OCI-M1 (cell line): Measurements from ENCODE around the gene GJD3.
A peak's percentile ranks its signal among the peaks of the same experiment; 100 is the strongest.

Experiments
- DNase-seq: peaks from one replicate; lab custom pipeline; 2025; lab: John Stamatoyannopoulos, UW

Gene GJD3

DNA sequence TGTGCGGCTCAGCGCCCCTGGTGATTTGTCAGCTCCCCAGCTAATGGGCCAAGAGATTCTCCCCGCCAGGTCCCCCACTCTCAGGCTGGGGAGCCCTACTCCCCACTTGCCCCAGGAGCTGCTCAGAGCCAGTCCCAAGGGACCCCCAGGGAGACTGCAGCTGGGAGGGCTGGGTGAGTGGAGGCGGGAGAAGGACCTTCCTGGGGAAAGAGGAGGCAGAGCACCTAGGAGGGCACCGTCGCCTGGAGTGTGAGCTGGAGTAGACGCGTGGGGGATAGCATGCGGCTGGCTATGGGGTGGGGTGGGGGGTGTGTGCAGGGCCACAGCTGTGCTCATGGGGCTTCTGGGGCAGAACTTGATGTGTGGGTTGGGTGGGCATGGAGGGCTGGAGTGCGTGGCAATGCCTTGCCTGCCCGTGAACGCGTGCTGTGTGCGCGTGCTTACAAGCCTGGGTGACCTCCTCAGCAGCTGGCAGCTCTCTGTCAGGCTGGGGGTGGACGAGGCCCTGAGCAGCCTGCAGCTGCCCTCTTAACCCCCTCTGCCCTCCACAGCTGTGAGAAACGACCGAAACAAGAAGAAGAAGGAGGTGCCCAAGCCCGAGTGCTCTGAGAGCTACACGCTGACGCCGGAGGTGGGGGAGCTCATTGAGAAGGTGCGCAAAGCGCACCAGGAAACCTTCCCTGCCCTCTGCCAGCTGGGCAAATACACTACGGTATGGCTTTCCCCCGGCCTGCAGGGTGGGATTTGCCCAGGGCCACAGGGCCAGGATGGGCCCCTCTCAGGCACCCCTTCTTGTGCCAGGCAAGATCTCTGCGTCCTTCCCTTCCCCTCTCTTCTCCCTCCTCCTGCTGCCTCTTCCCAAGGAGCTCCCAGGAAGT is 12.9 kb downstream of the GJD3 start:
- no peak for DNase-seq

DNA sequence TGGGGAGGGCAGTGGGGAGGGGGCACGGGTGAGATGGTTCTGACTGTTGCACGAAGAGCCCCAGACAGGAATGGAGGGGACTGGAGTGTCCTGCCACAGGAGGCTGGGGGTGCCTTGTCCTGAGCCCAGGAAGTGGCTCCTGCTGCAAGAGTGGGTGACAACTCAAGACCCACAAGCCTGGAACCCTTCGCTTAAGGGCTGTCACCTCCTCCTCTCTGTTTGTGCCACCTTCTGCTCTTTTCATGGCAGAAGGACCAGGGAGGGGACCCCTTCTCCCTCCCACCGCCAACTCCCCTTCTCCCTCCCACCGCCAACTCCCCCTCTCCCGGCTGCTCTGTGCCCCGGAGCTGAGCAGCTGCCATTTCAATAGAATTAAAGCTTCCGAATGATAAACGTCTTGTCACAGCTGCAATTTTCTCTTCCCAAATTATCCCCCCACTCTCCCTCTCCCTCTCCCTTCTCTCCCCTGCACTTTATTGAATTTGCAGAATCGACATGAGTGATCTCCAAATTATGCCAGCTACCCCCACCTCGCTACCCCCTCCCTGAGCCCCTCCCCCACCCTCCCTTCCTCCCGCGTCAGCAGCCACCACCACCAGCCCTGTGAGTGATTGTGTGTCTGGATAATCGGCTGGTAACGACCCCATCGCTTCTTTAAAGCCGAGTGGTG is 13.7 kb downstream of the GJD3 start:
- no peak for DNase-seq

DNA sequence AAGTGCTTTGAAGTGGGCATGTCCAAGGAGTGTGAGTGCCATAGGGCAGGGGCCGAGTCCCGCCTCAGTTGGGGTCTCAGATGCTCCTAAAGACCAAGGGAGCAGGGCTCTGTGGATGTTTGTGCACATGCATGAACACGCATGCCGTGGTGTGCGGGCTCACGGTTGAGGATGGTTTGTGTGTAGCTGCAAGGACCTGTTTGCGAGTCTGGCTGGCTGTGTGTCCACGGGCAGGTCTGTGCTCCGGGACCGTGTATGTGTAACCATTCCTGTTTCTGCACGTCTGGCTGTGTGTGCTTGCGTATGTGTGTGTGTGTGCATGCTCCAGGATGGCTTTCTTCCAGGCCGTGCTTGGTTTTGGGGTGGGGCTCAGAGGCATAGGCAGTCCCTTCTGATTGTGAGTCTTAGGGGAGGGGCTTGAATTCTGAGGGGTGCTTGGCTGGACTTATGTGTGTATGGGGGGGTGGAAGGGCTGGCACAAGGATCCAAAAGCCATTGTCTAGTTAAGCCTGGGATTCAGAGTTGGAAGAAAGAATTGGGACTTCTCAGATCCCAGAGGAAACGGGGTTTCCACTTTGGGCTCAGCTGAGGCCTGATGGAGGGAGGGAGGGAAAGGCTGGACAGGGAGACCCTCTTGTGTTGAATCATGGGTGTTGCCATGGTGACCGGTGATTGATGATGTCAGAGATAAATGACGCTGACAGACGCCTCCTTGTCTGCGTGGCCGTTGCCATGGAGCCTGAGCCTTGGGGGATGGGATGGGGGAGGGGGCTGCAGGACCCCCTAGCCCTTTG is 14.4 kb downstream of the GJD3 start:
- no peak for DNase-seq

DNA sequence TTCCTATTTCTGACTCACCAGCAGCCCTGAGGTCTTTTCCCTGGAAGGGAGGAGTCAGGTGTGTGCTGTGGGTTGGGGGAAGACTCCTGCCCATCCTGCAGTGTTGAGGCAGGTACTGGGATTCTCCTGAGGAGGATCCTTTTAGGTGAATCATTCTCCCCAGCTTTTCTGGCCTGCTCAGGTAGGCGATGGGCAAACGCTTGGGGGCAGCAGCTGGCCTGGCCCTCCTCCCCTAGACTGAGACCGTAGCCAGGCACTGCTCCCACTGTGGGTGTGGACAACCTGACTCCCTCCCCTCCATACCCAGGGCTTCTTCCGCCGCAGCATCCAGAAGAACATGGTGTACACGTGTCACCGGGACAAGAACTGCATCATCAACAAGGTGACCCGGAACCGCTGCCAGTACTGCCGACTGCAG is 15.1 kb downstream of the GJD3 start:
- no peak for DNase-seq

DNA sequence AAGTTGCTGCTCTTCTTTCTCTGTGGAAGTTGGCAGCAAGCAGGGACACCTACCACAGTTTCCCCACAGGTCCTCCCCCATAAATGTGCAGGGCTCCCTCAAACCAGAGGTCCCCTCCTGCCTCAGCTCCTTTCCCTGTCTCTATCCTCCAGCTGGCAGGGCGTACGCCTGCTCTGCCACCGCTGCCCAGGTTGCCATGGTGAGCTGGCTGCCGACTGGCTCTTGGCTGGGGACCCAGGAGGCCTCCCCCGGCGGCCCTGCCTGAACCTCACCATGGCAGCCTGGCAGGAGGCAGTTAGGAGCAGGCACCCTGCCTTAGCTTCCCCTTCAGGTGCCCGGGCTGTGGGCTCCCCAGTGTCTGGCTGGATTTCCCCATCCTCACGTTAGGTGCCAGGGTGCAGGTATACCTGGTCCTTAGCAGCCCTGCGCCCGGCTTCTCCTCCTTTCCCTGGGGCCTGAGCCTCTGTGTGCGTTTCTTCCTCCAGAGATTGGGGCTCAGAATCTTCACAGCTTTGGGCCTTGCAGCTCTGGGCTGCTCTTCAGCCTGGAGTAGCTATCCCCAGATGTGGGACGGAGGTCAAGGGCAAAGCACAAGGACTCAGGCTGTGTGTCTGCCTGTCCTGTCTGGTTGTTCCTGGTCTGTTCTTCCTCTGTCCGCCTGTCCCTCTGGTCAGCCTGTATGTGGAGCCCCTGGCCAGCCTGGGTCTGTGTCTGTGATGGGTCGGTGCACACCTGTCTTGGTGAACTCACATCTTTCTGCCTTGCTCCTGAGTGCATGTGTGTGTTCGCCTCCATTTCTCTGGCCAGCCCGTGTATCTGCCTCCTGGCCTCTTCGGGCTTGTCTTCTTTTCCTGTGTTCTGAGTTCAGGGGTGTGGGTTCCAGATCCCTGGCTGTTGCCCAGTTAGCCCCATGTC is 15.7 kb downstream of the GJD3 start:
- DNase-seq = no peak

DNA sequence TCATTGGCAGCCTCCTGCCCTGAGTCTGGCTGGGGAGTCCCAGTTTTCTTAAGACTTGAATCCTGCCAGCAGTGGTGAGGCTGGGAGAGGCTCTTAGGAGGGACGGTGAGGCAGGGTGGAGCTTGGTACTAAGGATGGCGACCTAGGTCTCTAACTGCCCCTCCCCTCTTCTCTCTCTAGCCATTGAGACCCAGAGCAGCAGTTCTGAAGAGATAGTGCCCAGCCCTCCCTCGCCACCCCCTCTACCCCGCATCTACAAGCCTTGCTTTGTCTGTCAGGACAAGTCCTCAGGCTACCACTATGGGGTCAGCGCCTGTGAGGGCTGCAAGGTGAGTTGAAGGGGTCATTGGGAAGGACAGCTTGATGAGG is 16.4 kb downstream of the GJD3 start:
- no peak for DNase-seq

DNA sequence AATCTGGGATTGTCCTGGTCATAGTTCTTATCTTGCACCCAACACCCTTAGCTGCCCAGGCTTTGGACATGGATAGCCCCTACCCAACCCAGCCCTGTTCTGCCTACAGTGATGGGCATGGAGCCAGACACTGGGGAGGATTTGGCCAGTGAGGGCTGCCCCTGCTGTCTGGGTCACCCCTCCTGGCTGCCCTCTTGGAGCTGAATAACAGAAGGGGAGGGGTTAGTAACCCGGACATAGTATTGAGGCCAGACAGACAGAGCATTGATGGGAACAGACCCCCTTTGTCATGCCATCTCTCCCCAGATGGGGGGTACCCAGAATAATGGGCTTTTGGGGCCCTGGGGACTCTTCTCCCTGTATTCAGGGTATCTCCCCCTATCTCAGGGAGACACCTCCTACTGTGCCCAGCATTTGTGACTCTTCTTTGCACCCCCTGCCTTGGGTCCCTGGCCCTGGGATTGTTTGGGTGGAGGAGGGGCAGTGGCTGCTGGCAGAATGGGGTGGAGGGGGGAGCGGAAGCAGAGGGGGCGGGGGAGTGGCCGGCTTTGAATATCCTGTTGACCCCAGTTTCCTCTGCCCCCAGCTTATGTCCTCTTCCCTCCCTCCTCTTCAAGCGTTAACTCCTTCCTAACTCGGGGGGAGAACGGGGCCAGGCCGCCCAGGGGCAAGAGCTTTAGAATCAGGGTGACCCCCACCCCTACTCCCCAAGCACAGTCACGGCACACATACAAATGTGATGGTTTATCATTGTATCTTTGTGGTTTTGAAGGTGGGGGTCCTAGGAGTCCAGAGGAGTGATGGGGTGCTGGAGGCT is 17.0 kb downstream of the GJD3 start:
- no peak for DNase-seq

DNA sequence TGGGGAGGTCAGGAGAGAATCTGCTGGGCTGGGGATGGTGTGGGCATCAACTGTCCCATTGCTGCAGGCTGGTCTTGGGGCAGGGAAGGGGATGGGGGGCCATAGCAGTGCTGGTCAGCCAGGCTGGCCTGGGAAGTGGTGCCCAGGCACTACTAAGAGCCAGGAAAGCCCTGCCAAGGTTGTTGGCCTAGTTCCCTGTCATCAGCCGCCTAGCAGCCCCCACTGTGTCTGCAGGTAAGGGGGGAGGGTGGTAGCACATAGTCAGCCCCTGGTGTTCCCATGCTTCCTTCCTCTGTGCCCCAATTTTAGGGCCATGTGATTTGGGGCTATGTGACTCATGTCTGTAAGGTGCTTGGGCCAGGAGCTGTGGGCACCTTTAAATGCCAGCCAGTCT is 17.8 kb downstream of the GJD3 start:
- no peak for DNase-seq

DNA sequence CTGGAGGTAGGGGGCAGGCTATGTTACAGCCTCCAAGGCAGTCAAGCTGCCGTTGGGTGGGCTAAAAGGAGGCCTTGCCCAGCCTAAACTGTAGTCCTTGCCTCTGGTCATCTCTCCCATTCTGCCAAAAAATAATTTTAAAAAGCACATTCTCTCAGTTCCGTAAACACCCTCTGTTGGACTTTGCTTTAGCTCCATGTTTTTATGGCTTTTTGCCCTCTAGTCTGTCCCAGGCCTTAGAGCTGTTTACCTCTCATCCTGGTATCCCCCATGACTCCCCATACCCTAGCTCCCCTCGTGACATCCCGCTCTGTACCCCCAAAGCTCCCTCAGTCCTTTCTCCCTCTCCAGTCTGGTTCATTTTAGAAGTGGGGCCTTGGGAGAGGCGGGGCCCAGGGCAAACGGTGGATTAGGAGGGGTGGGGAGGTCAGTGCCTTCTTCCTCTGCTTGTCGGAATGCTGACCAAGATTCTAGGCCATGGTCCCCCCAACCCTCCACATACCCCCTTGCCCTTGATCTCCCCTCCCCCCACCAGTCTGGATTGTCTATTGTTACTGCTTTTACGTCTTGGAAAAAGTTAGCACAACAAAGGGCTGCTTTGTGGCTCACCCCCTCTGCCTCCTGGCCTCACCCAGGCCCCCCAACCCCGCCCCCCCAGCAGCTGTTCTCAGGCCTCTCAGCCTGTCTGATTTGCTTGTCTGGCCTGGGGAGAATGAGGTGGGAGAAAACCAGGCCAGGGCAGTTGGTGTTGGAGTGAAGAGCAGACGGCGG is 18.4 kb downstream of the GJD3 start:
- no peak for DNase-seq

DNA sequence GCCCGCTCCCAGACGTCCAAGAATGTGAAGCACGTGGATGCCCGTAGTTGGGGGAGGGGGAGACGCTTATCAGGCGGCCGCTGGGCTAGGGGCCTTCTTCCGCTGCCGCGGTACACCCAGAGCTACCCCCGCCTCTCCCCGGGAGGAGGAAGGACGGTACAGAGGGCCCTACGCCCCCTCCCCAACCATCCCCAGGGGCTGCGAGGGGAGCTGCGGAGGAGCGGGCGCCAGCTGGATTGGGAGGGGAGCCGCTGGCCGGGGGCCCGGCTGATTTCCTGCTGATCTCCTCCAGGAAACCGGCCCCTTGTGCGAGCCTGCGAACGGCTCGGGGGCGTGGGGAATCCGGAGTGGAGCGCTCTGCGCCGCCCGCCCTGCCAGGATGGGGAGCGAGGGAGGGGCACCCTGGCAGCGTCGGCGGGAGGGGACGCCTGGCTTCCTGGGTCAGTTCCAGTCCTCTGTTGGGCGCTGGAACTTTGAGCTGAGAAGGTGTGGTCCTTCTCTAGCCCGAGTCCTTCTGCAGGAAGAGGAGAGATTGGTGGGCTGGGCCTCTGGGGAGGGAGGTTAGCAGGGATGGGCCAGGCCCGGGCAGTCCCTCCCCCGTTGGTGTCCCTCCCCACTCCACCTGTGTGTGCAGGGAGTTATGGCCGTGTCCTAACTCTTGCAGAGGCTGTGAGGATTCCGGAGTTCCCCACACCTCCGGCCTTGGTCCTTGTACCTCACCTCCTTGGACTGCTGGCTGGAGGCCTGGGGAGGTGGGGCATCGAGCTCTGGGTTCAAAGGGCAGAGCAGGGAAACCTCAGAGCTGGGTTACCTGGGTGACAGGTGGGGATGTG is 19.2 kb downstream of the GJD3 start:
- DNase-seq = peak; percentile 71

DNA sequence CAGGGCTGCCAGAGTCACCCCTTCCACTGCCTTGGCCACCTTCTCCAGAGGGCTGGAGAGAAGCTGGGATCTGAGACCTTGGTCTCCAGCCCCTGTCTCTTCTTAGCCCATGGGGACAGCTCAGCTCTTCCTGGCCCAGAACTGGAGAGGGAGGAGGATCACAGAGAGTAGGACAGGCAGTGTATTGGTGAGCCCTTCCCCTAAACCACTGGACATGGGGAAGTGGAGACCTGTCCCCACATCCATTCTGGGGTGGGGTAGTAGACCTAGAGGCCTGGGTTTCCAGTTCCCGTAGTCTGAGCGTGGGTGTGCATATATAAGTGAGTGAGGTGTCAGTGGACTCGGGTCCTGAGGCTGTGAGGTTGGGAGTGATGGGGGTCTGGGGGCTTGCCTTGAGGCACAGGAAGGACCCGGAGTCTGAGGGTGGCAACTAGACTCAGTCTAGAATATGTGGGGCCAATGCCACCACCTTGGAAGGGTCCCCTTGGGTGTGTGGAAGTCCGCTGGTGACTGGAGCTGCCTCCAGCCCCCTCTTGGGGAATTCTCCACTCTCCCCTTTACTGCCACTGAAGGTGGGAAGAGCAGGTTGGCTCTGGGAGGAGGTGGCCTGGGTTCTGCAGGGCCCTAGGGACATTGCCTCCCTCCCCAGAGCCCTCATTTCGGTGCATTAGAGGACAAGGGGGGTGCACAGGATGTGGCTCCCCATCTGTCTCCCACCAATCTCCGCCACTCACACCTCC is 19.9 kb downstream of the GJD3 start:
- peak; percentile 36 for DNase-seq

DNA sequence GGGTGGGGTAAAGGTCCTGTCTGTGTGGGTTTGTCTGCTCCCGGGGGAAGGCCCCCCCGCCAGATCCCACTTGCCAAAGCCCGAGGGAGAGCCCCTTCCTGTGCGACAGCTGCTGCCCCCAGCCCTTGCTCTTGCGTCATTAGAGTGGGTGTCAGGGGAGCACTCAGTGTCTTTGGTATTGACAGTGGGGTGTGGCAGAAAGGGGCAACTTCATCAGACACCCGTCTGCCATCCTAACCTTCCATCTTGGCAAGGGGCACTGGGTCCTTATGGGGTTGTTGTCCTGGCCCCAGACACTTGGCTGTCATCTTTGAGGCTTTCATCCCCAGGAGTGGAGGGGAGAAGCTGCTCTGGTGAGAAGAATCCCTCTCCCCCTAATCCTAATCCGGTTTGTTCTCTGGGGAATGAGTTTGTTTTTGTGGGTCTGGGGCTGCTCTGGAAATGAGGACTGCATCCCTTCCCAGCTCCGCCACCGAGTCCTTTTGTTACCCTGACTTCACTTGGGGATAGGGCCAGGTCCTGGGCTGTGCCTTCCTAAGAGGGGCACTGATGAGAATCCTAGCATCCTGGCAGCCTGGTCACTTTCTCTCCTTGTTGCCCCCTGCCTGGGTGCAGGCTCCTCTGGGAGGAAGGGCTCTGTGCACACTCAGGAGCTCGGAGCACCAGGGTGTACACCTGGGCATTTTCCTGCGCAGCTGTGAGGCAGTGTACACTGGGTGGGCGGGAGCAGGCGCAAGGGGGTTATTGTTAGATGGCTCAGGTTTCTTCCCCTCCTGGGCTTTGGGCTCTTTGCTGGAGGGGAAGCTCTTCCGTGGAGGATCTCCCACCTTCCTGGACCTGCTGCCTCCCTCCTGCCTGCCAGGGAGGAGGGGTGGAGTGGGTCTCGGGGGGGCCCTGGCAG is 21.1 kb downstream of the GJD3 start:
- no peak for DNase-seq

DNA sequence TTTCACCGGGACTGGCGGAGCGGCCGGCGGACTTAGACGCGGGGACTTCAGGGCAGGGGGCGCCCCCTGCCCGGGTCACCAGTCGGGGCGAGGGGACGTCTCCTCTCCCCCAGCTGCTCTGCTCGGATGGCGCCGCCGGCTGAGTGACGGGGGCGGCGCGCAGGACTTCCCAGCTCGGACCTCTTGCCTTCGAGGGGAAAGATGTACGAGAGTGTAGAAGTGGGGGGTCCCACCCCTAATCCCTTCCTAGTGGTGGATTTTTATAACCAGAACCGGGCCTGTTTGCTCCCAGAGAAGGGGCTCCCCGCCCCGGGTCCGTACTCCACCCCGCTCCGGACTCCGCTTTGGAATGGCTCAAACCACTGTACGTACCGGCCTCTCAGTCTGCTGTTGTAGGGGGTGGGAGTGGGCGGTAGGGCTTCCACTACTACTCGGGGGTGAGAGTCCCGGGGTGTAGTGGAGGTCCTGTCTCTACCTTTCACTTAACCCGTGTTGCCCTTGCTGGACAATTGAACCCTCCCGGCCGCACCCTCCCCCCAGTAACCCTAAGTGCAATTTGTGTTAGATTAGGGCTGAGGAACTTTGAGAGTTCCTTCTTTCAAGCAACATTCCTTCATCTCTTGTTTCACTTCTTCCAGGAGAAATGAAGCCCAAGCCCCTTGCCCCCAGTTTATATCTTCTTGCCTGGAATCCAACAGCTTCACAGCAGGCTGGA is 21.9 kb downstream of the GJD3 start:
- DNase-seq = no peak

DNA sequence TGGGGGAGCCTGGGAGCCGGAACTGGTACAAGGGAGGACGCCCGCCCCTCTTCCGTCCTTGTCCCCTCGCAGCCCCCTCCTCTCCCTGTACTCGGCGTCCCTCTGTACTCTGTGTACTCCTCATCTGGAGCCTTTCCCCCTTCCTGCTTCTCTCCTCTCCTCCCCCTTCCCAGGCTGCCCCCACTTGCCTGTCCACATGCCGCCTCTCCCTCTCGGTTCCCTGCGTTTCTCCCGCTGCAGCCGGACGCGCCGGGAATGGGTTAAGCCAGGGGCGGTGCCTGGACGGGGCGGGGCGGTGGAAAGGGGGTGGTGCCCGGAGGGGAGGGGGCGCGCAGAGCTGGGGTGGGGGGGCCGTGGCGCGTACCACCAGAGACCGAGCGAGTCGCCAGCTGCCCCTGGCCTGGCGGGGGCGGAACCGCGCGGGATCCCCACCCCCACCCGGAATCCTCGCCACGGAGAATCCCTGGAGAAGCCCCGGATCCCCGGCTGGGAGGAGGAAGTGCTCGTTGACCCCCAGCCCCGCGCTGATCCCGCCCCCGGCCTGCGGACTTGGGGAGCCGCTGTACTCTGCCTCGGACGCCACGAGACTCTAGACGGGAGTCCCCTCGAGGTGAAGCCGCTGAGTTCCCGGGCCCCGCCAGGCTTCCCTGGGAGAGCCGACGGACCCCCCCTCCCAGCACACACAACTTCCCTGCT is 22.6 kb downstream of the GJD3 start:
- DNase-seq = peak; percentile 65

DNA sequence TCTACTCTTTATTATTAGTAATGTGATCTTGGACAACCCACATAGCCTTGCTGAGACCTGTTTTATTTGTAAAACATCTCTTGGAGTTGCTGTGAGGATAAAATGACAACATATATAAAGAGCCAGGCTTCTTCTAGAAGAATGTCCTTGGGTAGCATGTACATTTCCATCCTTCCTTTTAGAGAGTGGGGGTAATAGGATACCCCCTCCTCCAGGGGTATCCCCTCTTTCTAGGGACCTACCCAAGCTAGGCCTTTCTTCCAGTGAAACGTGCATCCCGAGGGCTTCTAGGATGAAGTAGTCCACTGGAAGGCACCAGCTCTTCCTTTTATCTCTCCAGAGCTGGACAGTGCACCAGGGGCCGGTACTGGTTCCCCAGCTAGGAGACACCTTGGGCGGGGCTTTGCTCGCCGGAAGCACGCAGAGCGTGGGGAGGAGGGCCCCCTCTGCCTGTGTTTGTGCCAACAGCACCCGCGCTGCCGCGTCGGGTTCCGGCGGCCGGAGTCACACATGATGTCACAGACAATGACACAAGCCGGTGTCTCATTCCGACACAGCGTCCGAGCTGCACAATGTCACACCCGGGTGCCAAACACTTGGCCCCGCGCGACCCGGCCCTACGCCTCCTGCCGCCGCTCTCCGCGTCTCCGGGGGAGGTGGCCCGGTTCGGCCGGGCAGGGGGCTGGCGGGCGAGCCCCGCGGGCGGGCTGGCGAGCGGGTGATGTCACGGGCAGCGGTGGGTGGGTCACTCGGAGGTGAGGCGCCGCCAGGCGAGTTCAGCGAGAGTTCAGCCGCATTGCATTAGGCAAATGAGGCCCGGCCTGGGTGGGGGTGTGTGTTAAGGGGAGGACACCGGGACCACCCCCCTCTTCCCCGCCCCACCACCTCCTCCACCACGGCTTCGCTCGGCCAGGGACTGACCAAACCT is 23.4 kb downstream of the GJD3 start:
- peak; percentile 94 for DNase-seq
